HTR-8/SVneo (cell line): ENCODE measurements around the gene CLCN6.

Experiments
- DNase-seq: peaks from one replicate; pipeline ENCODE4 v3.0.0; 2011; ENCODE audit warnings: low spot score, mixed read lengths; ENCODE audit not compliant: insufficient read length
- FAIRE-seq: peaks from 2 replicates; lab custom pipeline; 2011; peaks lifted over from hg19 to GRCh38; lab: Jason Lieb, UNC

Gene CLCN6

GRCh38 chr1:11891433-11892186 is 85.6 kb downstream of the CLCN6 start:
- FAIRE-seq (no peak), DNase-seq (no peak)
